DMS53 treated with DMSO at 0.1 percent for 48 hours (cell line): ENCODE results near the gene ZNF513.
"Not testable (repeated sequence)": the region's sequence is repeated elsewhere in the genome, so short reads cannot be mapped to it uniquely, and the experiment has no call there.

Experiments
- DNase-seq: peaks from one replicate; lab custom pipeline; 2025; ENCODE audit not compliant: unreplicated experiment; lab: John Stamatoyannopoulos, UW

ZNF513 gene, protein sequence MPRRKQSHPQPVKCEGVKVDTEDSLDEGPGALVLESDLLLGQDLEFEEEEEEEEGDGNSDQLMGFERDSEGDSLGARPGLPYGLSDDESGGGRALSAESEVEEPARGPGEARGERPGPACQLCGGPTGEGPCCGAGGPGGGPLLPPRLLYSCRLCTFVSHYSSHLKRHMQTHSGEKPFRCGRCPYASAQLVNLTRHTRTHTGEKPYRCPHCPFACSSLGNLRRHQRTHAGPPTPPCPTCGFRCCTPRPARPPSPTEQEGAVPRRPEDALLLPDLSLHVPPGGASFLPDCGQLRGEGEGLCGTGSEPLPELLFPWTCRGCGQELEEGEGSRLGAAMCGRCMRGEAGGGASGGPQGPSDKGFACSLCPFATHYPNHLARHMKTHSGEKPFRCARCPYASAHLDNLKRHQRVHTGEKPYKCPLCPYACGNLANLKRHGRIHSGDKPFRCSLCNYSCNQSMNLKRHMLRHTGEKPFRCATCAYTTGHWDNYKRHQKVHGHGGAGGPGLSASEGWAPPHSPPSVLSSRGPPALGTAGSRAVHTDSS

DNA sequence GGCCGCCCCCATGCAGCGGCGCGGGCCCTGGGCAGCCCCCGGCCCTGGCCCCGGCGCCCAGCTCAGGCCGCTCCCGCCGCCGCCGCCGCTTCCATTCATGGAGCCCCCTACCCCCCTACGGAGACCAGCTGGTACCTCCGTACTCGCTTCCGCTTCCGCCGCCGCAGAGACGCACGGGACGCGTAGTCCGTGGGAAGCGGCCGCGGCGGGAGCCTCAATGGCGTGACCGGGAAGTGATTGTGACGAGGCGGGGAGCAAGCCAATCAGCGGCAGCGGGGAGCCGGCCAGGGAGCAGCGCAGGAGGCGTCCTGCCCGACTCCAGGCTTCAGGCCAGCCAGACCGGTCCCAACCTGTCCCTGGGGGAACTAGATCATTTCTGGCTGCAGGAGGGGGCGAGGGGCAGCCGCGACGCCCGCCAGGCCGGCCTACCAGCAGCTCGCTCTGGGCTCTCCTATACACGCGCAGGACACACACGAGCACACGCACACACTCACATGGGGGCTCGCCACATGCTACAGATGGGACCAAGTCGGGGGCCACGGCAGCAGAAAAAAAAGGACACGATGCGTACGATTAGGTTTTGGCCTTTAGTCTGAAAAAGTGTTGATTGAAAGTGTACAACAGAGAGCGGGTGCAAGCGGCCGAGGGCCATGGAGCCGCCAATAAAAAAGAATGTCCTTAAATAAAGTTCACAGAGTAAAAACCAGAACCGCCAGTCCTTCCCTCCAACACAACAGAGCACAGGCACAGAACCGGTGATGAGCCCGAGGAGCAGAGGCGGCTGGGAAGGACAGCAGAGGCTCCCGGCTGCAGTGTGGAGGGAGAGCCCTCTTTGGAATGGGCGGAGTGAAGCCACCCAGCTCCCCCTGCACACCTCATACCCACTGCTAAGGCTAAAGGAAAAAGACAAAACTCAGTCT lies at the start of gene ZNF513:
Gene ZNF513 (minus strand): TSS at position 109 of the 920 bp plus-strand sequence. CDS start 208 bp downstream, outside the sequence.
- peak; percentile 76 for DNase-seq

DNA sequence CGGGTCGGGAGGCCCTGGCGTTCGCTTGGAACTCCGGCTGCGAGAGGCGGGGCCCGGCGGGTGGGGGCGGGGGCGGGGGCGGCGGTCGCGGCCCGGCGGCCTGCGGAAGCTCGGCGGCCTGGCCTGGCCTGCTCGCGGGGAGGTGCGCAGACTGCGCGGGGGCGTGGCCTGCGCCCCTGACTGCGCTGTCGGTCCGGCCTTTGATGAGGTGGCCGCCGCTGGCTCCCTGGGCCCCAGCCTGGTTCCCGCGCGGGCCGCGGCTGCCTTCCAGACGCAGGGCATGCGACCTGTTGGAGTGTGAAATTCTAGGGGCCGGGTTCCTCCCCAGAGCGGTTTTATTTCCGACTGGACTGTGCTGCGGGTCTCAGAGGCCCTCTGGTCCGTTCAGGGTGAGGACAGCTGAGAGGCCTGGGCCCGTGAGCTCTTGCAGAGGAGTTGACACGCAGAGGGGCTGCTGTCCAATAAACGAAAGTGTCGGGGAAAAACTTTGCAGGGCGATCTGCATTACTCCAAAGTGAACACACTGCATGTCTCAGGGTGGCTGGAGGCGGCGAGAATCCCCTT lies 48.5 kb upstream of the ZNF513 start:
- DNase-seq, result peak; percentile 60

DNA sequence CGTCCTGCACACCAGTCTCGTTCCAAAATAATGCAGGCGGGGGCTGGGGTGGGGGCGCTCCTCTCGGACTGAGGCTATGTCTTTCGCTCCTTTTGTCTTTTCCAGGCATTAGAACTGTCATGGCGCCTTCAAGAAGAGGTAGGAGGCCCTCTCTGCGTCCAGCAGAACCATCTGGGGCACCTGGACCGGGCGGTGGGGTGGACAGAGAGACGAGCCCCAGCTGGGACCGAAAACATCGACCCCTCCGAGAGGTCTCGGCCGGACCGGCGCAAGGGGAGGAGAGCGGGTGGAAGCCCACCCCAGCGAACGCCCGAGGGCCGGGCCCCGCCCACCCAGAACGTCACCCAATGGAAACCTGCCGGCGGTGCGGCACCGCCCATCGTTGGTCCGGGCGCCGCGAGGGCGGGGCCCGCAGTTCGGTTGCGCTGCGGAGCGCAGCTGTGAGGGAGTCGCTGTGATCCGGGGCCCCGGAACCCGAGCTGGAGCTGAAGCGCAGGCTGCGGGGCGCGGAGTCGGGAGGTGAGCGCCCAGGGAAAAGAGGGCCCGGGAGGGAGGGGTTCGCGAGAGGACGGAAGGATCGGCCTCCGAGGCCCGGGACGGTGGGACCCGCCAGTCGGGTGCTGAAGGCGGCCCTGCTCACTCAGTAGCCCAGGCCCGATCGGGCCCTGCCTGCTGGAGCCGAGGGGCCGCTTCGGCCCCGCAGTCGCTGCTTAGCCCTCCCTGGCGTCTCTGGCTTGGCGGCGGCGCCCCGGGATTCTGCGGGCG lies 47.9 kb upstream of the ZNF513 start, which contains the start of gene NRBP1:
Gene NRBP1 (plus strand): TSS at position 419 of the 765 bp plus-strand sequence. CDS start 4,643 bp downstream, outside the sequence.
- peak; percentile 59 for DNase-seq

DNA sequence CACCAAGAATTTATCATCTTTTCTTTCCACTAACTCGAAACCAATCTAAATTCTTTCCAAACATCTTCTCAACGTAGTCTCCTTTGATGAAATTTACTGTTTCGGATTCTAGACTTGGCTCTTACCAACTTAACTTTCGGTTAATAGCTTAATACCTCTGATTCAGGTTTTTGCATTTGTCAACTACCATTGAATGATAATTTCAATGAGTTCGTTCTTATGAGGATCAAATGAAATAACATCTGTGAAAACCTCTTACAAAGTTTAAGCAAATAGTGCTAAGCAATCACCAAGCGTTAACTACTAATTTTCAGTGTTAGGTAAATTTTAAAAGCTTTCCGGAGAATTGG lies 47.3 kb upstream of the ZNF513 start:
- no peak for DNase-seq

DNA sequence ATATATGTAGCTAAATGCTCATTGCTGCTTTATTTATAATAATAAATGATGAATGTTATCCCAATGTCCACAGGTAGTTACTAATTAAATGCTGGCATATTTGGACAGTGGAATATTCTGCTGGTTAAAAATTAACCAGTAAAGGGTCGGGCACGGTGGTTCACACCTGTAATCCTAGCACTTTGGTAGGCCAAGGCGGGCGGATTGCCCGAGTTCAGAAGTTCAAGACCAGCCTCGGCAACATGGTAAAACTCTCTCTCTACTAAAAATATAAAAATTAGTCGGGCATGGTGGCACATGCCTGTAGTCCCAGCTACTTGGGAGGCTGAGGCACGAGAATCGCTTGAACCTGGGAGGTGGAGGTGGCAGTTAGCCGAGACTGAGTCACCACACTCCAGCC lies 44.5 kb upstream of the ZNF513 start:
- not testable (repeated sequence) for DNase-seq

DNA sequence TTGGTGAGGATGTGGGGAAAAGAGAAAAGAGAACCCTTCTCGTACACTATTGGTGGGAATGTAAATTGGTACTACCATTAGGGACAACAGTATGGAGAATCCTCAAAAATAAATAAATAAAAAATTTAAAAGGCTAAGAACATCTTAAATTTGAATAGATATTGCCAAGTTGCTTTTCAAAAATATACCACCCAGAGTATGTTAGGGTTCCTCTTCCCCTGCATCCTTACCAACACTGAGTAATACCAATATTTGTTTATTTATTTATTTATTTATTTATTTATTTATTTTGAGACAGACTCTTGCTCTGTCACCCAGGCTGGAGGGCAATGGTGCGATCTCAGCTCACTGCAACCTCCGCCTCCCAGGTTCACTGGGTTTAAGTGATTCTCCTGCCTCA lies 42.4 kb upstream of the ZNF513 start:
- DNase-seq, result no peak

DNA sequence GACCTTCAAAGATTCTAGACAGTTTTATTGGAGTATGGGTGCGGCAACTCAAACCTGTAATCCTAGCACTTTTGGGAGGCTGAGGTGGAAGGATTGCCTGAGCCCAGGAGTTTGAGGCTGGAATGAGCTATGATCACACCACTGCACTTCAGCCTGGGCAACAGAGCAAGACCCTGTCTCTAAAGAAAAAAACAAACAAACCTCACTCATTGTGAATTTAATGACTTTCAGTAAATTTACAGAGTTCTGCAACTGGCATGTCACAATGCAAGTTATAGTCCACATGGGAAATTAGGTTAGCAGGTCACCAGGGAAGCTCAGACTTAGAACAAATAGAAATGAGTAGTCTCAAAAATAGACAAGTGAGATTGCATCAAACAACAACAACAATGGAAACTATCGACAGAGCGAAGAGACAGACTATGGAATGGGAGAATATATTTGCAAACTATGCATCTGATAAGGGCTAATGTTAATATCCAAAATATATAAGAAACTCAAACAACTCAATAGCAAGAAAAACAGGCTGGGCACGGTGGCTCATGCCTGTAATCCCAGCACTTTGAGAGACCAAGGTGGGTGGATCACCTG lies 41.2 kb upstream of the ZNF513 start:
- DNase-seq, result no peak

DNA sequence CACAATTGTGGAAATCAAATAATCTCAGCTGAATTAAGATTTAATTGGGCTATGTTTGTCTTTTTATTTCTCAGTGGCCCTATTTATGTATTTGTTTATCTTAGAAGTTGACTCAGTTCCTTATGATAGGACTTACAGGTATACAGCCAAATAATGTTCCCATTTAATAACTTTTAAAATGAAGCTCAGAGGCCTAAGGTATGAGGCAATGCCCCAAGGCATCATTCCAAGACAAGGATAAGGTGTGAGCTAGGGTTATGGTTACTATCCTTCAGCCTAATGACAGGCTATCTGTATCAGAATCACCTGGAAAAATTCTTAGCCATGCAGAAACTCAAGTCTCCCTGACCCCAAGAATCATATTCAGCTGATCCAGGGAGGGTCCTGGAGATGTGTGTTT lies 40.5 kb upstream of the ZNF513 start:
- no peak for DNase-seq

DNA sequence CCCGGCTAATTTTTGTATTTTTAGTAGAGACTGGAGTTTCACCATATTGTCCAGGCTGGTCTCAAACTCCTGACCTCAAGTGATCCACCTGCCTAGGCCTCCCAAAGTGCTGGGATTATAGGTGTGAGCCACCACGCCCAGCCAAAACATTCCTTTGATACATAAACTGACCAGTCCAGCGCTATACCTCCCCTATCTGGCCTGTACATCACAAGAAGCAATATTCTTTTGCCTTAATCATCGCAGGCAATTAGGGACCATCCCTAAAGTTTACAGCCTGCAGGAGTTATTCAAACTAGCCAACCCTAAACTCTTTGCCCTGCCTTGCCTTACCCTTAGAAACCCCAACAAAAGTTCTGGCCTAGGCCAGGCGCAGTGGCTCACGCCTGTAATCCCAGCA lies 35.6 kb upstream of the ZNF513 start:
- no peak for DNase-seq

DNA sequence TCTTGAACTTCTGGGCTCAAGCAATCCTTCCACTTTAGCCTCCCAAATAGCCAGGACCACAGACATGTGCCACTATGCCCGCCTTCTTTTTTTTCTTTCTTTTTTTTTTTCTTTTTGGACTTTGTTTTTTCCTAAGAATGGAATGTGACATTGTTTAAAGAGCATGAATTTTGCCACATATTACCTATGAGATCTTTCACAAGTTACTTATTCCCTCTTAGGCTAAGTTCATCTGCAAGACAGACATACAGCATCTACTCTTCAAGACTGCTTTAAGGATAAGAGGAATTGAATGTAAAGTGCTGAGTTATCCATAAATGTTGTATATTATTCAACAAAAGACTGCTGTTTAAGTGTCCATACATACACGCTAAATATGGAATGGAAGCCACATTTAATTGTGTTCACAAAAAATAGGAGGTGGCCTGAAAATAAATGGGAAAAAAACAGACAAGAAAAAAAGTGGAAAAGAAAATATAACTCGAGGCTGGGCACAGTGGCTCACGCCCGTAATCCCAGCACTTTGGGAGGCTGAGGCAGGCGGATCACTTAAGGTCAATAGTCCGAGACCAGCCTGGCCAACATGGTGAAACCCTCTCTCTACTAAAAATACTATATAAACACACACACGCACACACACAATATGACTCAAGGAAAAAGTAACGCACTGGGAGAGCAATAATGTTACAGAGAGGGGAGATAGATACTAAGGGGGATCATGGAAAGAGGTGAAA lies 32.1 kb upstream of the ZNF513 start:
- DNase-seq, result no peak

DNA sequence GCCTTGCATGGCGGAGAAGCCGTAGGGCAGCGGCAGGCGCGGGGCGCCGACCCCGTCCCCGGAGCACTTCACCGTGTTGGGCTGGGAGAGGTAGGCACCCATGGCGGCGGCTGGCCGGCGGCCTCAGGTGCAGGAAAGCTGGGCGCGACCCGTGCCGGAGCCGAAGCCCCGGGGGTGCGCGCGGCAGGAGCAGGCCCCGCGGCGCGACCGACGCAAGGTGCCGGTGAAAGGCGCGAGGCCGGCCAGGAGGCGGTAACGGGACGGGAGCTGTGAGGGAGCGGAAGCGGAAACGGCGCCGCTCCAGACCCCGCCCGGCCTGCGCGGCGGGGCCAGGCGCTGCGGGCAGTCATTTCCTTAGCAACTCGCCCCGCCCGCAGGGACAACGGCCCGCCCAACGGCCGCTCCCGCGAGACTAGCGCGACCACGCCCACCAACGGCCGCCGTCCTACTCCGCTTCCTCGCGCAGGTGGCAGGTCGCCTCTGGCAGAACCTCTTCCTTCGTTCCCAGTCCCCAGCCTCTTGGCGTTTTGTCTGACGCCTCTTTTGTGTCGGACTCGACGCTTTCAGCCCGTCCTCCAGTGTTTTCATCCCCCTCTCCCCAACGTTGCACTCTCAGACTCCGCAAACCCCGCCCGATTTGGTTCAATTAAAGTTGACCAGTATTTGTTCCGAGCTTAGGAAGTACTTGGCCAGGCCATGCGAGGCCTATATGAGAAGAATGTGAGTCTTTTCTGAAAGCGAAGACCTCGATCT lies 29.0 kb upstream of the ZNF513 start, which contains the start of gene PPM1G:
Gene PPM1G (minus strand): TSS at position 271 of the 753 bp plus-strand sequence. CDS start 169 bp downstream, at position 102.
- peak; percentile 86 for DNase-seq

DNA sequence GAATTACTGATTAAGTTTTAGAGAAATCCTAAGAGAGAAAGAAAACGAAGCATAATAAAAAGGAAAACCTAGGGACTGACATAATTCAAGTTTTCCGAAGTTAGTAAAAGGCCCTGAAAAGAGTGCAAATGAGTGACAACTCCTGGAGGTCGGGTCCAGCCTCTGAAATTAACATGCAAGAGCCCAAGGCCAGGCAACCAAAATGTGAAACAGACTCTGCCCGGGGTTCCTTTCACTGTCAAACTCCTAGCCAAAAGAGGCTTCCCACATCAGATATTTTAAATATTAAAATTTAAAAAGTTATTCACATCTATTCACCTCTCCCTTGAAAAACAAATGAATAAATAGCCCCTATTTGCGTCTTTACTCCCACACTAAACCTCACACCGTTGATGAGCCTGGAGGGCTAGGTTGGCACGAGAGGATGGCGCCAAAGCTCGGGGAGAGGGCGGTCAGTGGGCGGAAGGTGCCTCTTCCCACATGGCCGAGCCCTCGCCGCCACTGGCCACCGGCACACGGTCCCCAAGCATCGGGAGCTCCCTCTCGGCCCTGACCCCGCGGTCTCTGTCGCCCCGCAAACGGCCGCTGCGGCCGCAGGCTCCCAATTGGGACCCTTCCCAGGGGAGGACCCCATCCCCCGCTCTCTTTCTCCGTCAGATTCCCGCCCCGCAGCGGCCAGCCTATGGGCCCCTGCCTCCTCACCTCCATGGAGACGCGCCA lies 28.2 kb upstream of the ZNF513 start:
- no peak for DNase-seq

DNA sequence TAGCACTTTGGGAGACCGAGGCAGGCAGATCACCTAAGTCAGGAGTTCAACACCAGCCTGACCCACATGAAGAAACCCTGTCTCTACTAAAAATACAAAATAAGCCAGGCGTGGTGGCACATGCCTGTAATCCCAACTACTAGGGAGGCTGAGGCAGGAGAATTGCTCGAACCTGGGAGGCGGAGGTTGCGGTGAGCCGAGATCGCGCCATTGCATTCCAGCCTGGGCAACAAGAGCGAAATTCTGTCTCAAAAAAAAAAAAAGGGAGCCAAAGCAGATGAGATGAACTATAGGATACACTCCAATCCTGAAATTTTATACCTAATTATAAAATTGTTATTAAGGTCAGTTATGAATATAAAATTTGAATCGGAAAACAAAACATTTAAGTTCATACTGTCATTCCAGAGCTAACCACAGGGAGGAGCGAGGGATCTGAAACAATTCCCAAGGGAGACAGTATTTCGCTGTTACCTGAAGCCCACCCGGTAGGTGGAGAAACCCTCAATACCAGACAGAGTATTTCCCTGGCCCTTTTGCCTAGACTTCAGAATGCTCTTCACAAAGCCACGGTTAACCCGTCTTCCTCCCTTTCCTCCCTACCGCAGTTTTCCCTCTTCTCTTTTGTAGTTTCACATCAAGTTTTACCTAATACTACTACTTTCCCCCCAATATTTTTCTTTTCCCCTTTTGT lies 27.4 kb upstream of the ZNF513 start:
- no peak for DNase-seq

DNA sequence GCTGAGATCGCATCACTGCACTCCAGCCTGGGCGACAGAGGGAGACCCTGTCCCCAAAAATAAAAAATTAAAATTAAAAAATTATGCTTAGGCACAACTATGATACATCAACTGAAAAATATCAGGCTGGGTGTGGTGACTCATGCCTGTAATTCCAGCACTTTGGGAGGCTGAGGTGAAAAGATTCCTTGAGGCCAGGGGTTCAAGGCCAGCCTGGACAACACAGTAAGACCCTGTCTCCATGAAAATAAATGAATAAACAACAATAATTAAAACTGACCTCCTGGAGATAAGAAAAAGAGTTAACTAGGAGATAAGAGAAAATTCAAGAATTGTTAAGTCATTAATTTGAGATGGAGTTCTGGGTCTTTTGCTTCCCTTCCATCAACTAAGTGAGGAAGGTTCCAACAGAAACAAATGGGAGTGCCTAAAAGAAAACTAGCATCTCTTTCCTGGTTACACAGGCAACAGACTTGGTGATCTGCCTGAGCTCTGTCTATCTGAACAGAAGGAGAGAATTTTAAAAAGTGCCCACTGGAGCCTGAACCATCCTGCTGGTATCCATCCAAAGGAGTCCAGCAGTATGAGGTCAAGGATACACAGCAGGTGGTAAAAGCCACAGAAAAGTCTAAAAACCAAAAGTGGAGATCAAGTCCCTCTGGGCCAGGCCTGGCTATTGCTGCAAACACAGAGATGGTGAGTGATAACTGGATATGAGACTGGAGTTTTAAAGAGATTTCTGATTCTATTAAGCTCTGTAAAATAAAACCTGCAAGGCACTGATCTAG lies 20.0 kb upstream of the ZNF513 start:
- no peak for DNase-seq

DNA sequence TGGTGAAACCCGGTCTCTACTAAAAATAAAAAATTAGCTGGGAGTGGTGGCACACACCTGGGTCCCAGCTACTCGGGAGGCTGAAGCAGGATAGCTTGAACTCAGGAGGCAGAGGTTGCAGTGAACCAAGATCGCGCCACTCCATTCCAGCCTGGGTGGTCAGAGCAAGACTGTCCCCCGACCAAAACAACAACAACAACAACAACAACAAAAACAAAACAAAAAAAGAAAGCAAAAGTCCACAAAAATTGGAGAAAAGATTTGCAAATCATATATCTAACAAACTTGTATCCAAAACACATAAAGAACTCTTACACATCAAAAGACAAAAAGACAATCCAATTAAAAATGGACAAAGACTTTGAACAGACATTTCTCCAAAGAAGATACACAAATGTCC lies 18.4 kb upstream of the ZNF513 start:
- DNase-seq, result no peak

DNA sequence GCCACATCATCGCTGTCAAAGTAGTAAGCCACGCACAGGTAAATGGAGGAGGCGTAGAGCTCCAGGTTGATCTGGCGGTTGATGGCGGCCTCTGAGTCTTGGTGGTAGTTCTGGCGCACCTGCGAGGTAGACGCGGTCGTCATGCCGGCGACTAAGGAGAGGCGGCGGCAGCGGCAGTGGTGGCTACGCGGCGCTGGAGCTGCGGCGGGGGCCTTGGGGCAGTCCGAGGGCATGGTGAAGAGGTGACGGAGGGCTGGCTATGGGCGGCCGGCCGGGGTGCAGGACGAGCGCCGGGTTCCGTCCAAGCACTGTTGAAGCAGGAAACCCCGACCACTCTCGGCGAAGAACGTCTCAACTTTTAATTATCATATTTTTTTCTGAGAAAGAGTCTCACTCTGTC lies 12.7 kb upstream of the ZNF513 start:
- DNase-seq, result no peak
